Keratinocyte (primary cell): Measurements from ENCODE around the gene RERE. TPM values are rescaled to one million over a fixed set of nuclear protein-coding genes. Genes with fewer than 3 reads are reported as not detected.
A peak's percentile ranks its signal among the peaks of the same experiment; 100 is the strongest.

Experiments used
- DNase-seq: peaks from one replicate; pipeline ENCODE4 v3.0.0-alpha.2; 2011; ENCODE audit warnings: low read depth, missing footprints, low spot score
- FAIRE-seq: peaks from 2 replicates; lab custom pipeline; 2011; peaks lifted over from hg19 to GRCh38; lab: Jason Lieb, UNC
- H2AFZ ChIP-seq: 2 replicates; pipeline ENCODE4 v1.6.0; 2012; ENCODE audit warnings: low read length, control low read depth, inconsistent platforms; ENCODE audit not compliant: control insufficient read depth
- H3K27ac ChIP-seq: 2 replicates; pipeline ENCODE4 v1.5.1; 2011; ENCODE audit warnings: low read length; ENCODE audit not compliant: control insufficient read depth, insufficient read depth
- H3K27me3 ChIP-seq: 3 replicates; pipeline ENCODE4 v1.6.0; 2011; ENCODE audit warnings: low read length; ENCODE audit not compliant: control insufficient read depth, insufficient read depth; ENCODE audit errors: extremely low read depth
- H3K36me3 ChIP-seq, 2 experiments: 2 replicates in 1 of 2; 3 replicates in 1 of 2; pipeline ENCODE4 v1.5.1; 2011; ENCODE audit warnings: low read length in 2 of 2, mild to moderate bottlenecking in 1 of 2; ENCODE audit not compliant: control insufficient read depth in 2 of 2, insufficient read depth in 2 of 2; ENCODE audit errors: extremely low read depth in 1 of 2
- H3K4me1 ChIP-seq: 3 replicates; pipeline ENCODE4 v1.5.1; 2011; ENCODE audit warnings: low read length; ENCODE audit not compliant: control insufficient read depth, insufficient read depth; ENCODE audit errors: extremely low read depth
- H3K4me2 ChIP-seq: 3 replicates; pipeline ENCODE4 v1.6.0; 2011; ENCODE audit warnings: low read depth, low read length; ENCODE audit not compliant: control insufficient read depth, insufficient read depth; ENCODE audit errors: extremely low read depth
- H3K4me3 ChIP-seq, 3 experiments: fragments of 200-600 bp in 1 of 3; sonication (generic) in 1 of 3; 2 replicates in 2 of 3; 3 replicates in 1 of 3; pipeline ENCODE4 v1.5.1; 2011 to 2016; ENCODE audit warnings: low read length in 3 of 3, mild to moderate bottlenecking in 3 of 3, control low read depth in 2 of 3, inconsistent platforms in 1 of 3, low read depth in 1 of 3, mixed read lengths in 1 of 3, mixed run types in 1 of 3, moderate library complexity in 1 of 3; ENCODE audit not compliant: control insufficient read depth in 2 of 3, insufficient read depth in 2 of 3; ENCODE audit errors: extremely low read depth in 1 of 3
- H3K79me2 ChIP-seq: 2 replicates; pipeline ENCODE4 v1.6.0; 2012; ENCODE audit warnings: low read length; ENCODE audit not compliant: control insufficient read depth, insufficient read depth
- H3K9ac ChIP-seq: 3 replicates; pipeline ENCODE4 v1.6.0; 2011; ENCODE audit warnings: low read length; ENCODE audit not compliant: control insufficient read depth, insufficient read depth; ENCODE audit errors: extremely low read depth
- H3K9me1 ChIP-seq: 3 replicates; pipeline ENCODE4 v1.6.0; 2011; ENCODE audit warnings: low read length; ENCODE audit not compliant: control insufficient read depth, insufficient read depth; ENCODE audit errors: extremely low read depth
- H3K9me3 ChIP-seq: 2 replicates; pipeline ENCODE4 v1.5.1; 2012; ENCODE audit warnings: low read depth, low read length; ENCODE audit not compliant: control insufficient read depth
- H4K20me1 ChIP-seq: 3 replicates; pipeline ENCODE4 v1.6.0; 2011; ENCODE audit warnings: low read length; ENCODE audit not compliant: control insufficient read depth, insufficient read depth; ENCODE audit errors: extremely low read depth
- CTCF ChIP-seq, 3 experiments: IDR thresholded peaks in 1 of 3; conservative IDR thresholded peaks in 1 of 3; optimal IDR thresholded peaks in 1 of 3; 2 replicates in 2 of 3; 3 replicates in 1 of 3; pipeline versions ENCODE3 to v1.5.1; 2011; ENCODE audit warnings: low read length in 3 of 3, mild to moderate bottlenecking in 3 of 3, moderate library complexity in 2 of 3, control low read depth in 1 of 3, inconsistent platforms in 1 of 3; ENCODE audit not compliant: insufficient read depth in 2 of 3; ENCODE audit errors: extremely low read depth in 1 of 3
- EZH2 ChIP-seq: IDR thresholded peaks from one replicate; pipeline ENCODE4 v1.6.1; 2012; ENCODE audit warnings: inconsistent platforms, mild to moderate bottlenecking, low read length, moderate library complexity
- dilution Hi-C: fragments of 300-500 bp; cut with MboI; formaldehyde crosslinking; loops from one replicate; pipeline ENCODE4 v1.7.0; 2020; ENCODE audit warnings: low sequenced_read_pairs; ENCODE audit not compliant: extremely low pct_ligation_motif_present
- polyA plus RNA-seq, 5 experiments: library from polyadenylated mRNA; depleted of rRNA in 3 of 5; stranded (reverse) in 3 of 5; stranded (forward) in 1 of 5; unstranded in 1 of 5; fragments of >200 nt; gene quantifications; 1 replicate in 1 of 5; 2 replicates in 3 of 5; 3 replicates in 1 of 5; pipeline versions ENCODE4 v1.2.1 to v1.2.3, GENCODE V29; 2011 to 2012; ENCODE audit warnings: missing spikeins in 2 of 5, low read depth in 1 of 5, low replicate concordance in 1 of 5

RERE gene
- polyA plus RNA-seq, 1 donor (not counting 4 experiments of a cell fraction or from before 2014, with no cell fraction given): 3.8 TPM

DNA sequence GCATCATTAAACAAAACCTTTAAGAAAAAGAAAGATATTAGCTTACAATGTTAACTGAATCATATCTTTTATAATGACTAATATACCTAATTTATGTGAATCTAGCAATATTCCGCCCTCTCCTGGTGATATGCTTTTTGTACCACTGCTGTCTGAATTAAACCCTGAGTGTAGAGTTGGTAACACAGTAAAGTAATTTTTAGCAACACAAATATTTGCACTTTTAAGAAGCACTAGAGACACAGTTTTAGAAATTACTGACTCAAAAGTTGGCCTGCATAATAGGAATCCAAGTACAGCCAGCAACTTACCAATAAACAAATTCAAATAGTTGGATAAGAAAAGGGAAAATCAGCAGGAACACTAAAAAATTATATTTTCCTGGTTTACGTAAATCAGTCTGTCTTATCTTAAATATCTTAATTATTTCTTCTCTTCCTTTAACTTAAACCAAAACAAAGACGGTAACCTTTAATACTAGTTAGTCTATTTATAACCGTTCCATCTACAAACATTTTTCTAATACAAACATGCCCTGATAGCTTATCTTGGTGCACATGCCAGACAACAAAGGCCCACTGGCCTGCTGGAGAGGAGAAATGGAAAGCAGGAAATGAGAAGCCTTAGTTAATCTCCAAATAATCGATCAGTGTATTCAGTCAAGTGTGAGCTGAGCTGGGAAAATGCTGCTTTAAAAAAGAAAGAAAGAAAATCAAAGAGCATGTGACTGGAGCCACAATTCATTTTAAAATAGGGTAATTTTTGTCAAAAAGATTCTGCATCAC, 246.0 kb downstream of the RERE start:
- Histone ChIP-seq H3K4me1 (peaks cover 3% of the 10 kb centered on the region), H3K9me3 (no peaks in the 10 kb centered on the region), H4K20me1 (no peaks in the 10 kb centered on the region), H3K27ac (no peak overlapping the region), H2AFZ (no peak overlapping the region), H3K9me1 (no peaks in the 10 kb centered on the region), H3K4me3 (no peak overlapping the region), H3K4me2 (no peak overlapping the region), H3K79me2 (no peaks in the 10 kb centered on the region), H3K9ac (no peak overlapping the region), H3K36me3 (no peaks in the 10 kb centered on the region), H3K27me3 (no peaks in the 10 kb centered on the region)
- DNase-seq (no peak), FAIRE-seq (peak; percentile 17)
- TF ChIP-seq CTCF (optimal IDR thresholded peaks at IDR 0.05 in 1 of 3, IDR thresholded peaks at IDR 0.05 in 1 of 3, conservative IDR thresholded peaks at IDR 0.05 in 1 of 3; ENCODE audit: extremely low read depth in 1 of 3, insufficient read depth in 2 of 3, low read length in 3 of 3) (peak in 1 of 3 experiments; percentile 56), EZH2 (no peak)
- dilution Hi-C loops: no loop called here

DNA sequence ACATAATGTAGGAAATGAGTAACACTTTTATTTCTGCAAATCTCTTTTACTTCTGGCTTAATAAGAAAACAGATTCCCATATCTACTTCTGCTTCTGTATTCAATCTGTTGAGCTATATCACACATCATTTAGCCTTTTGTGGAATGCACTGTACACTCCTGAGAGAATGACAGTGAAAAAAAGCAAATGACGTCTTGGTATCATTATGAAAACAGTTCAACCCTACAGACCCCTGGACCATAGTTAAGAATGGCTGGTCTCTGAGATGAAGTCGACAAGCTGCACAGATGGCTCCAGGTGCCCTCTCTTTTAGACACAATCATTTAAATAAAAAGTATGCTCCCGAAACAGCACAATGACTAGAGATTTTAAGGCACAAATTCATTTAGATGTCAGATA, 247.0 kb downstream of the RERE start:
- no peak overlapping the region for H3K27ac ChIP-seq

More for the DNA sequence above, 247.0 kb downstream of the RERE start:
- DNase-seq (no peak), FAIRE-seq (no peak)
- H3K9me1 ChIP-seq: no peaks in the 10 kb centered on the region
- H3K4me1 ChIP-seq: peaks cover 3% of the 10 kb centered on the region
- H3K27me3 ChIP-seq: no peaks in the 10 kb centered on the region
- H3K79me2 ChIP-seq: no peaks in the 10 kb centered on the region
- H2AFZ ChIP-seq: no peak overlapping the region
- no peaks in the 10 kb centered on the region for H3K36me3 ChIP-seq
- H3K4me3 ChIP-seq: no peak overlapping the region
- no peak overlapping the region for H3K9ac ChIP-seq
- H3K9me3 ChIP-seq: no peaks in the 10 kb centered on the region
- dilution Hi-C loops: no loop called here
- H3K4me2 ChIP-seq: no peak overlapping the region
- no peaks in the 10 kb centered on the region for H4K20me1 ChIP-seq
- TF ChIP-seq EZH2: no peak
- TF ChIP-seq CTCF (optimal IDR thresholded peaks at IDR 0.05 in 1 of 3, IDR thresholded peaks at IDR 0.05 in 1 of 3, conservative IDR thresholded peaks at IDR 0.05 in 1 of 3; ENCODE audit: extremely low read depth in 1 of 3, insufficient read depth in 2 of 3, low read length in 3 of 3): no peak
